Measurements from ENCODE around the gene ZNF134. TPM values are rescaled to one million over a fixed set of nuclear protein-coding genes. Genes with fewer than 3 reads are reported as not detected.

The ZNF134 gene
- total RNA-seq, 4 donors from 2014 or later: 23.4 to 33.1 (median 28.6) TPM

GRCh38 chr19:57671124-57671895, 57.3 kb downstream of the ZNF134 start:
- ATAC-seq: no peak
- H3K27ac ChIP-seq: no peak overlapping the region
- H3K4me3 ChIP-seq: no peak overlapping the region
- H3K4me1 ChIP-seq: no peaks in the 10 kb centered on the region
- peaks cover 15% of the 10 kb centered on the region for H3K27me3 ChIP-seq
- 48 to 50% methylated on average over 3 to 6 of the region's 7 CpGs for WGBS, 2 donors (ENCODE audit: low coverage in 1 of 2)
- H3K36me3 ChIP-seq: no peaks in the 10 kb centered on the region
- TF ChIP-seq EP300 (IDR thresholded peaks at IDR 0.05): no peak
- no peak for TF ChIP-seq POLR2A (IDR thresholded peaks at IDR 0.05)
- no peak for TF ChIP-seq POLR2AphosphoS5 (IDR thresholded peaks at IDR 0.05)
- no peak for TF ChIP-seq CTCF (IDR thresholded peaks at IDR 0.05)
- no peaks in the 10 kb centered on the region for H3K9me3 ChIP-seq

GRCh38 chr19:57672466-57672865, 58.4 kb downstream of the ZNF134 start:
- Histone ChIP-seq H3K36me3 (no peaks in the 10 kb centered on the region), H3K4me1 (no peaks in the 10 kb centered on the region), H3K9me3 (no peaks in the 10 kb centered on the region), H3K4me3 (no peak overlapping the region), H3K27ac (no peak overlapping the region), H3K27me3 (peaks cover 15% of the 10 kb centered on the region)
- ATAC-seq: no peak
- WGBS, 2 donors (ENCODE audit: low coverage in 1 of 2): 69 to 73% methylated on average over 4 of the region's 4 CpGs
- TF ChIP-seq CTCF (IDR thresholded peaks at IDR 0.05) (no peak), POLR2A (IDR thresholded peaks at IDR 0.05) (no peak), POLR2AphosphoS5 (IDR thresholded peaks at IDR 0.05) (no peak), EP300 (IDR thresholded peaks at IDR 0.05) (no peak)

Other genes starting within 250 kb of the ZNF134 start
- 10 to 100 TPM; 17.9 to 36.8 (median 21.8) TPM for gene ZNF548, start 224.4 kb upstream of the ZNF134 start, total RNA-seq
- 10 to 100 TPM in 3 of 4 donors, 1 to 10 TPM in 1; 9.1 to 21.0 (median 11.9) TPM for gene ZNF17, start 203.1 kb upstream of the ZNF134 start, total RNA-seq
- 10 to 100 TPM in 1 of 4 donors, 1 to 10 TPM in 3; 4.8 to 10.6 (median 6.8) TPM for gene ZNF749, start 178.9 kb upstream of the ZNF134 start, total RNA-seq
- 1 to 10 TPM in 2 of 4 donors, under 1 TPM in 2; 0.57 to 2.3 (median 1.5) TPM for gene VN1R1, start 157.1 kb upstream of the ZNF134 start, total RNA-seq
- gene ZNF772, start 136.7 kb upstream of the ZNF134 start, total RNA-seq: 10 to 100 TPM in 2 of 4 donors, 1 to 10 TPM in 2; 5.8 to 15.5 (median 11.7) TPM
- gene ZNF419, start 126.5 kb upstream of the ZNF134 start, total RNA-seq: 10 to 100 TPM in 2 of 4 donors, 1 to 10 TPM in 2; 6.4 to 30.8 (median 10.1) TPM
- gene ZNF773, start 114.3 kb upstream of the ZNF134 start, total RNA-seq: 10 to 100 TPM in 3 of 4 donors, 1 to 10 TPM in 1; 5.1 to 22.1 (median 13.9) TPM
- gene ZNF549, start 86.9 kb upstream of the ZNF134 start, total RNA-seq: 1 to 10 TPM; 5.4 to 9.3 (median 5.7) TPM
- 1 to 10 TPM; 4.8 to 5.7 (median 5.2) TPM for gene ZNF550, start 54.4 kb upstream of the ZNF134 start, total RNA-seq
- gene ZNF416, start 35.3 kb upstream of the ZNF134 start, total RNA-seq: 1 to 10 TPM; 4.0 to 6.1 (median 5.7) TPM
- 10 to 100 TPM in 1 of 4 donors, 1 to 10 TPM in 3; 4.4 to 14.5 (median 6.4) TPM for gene ZIK1, start 30.1 kb upstream of the ZNF134 start, total RNA-seq
- gene ZNF530, start 14.4 kb upstream of the ZNF134 start, total RNA-seq: 1 to 10 TPM; 1.4 to 6.3 (median 4.0) TPM
- gene ZNF211, start 18.9 kb downstream of the ZNF134 start, total RNA-seq: 10 to 100 TPM in 3 of 4 donors, 1 to 10 TPM in 1; 8.3 to 16.8 (median 15.3) TPM
- not detected for gene ZSCAN4, start 54.7 kb downstream of the ZNF134 start, total RNA-seq
- gene ZNF551, start 67.7 kb downstream of the ZNF134 start, total RNA-seq: 1 to 10 TPM; 4.4 to 7.3 (median 6.7) TPM
- gene ZNF154, start 95.0 kb downstream of the ZNF134 start, total RNA-seq: 10 to 100 TPM in 1 of 4 donors, 1 to 10 TPM in 3; 3.8 to 12.6 (median 9.0) TPM
- gene ZNF671, start 113.4 kb downstream of the ZNF134 start, total RNA-seq: 10 to 100 TPM in 3 of 4 donors, 1 to 10 TPM in 1; 8.8 to 16.8 (median 11.7) TPM
- 10 to 100 TPM; 12.1 to 14.9 (median 13.3) TPM for gene ZNF776, start 132.6 kb downstream of the ZNF134 start, total RNA-seq
- 10 to 100 TPM; 12.8 to 20.7 (median 17.1) TPM for gene ZNF586, start 155.4 kb downstream of the ZNF134 start, total RNA-seq
- gene ZNF552, start 200.7 kb downstream of the ZNF134 start, total RNA-seq: 1 to 10 TPM; 2.7 to 8.7 (median 4.5) TPM
- gene ZNF587B, start 216.1 kb downstream of the ZNF134 start, total RNA-seq: 10 to 100 TPM in 2 of 4 donors, 1 to 10 TPM in 2; 7.6 to 14.5 (median 10.7) TPM
- 10 to 100 TPM in 3 of 4 donors, 1 to 10 TPM in 1; 9.3 to 47.5 (median 17.6) TPM for gene ZNF587, start 235.6 kb downstream of the ZNF134 start, total RNA-seq

Measured in gastroesophageal sphincter (tissue), 4 donors.